Type B pancreatic cell (in vitro differentiated cells): ENCODE results near the gene CHKB. TPM values are rescaled to one million over a fixed set of nuclear protein-coding genes. Genes with fewer than 3 reads are reported as not detected.

Experiments used
- DNase-seq: peaks from one replicate; pipeline ENCODE4 v3.0.0; 2021; ENCODE audit warnings: mixed read lengths; ENCODE audit not compliant: unreplicated experiment; ENCODE audit errors: extremely low spot score
- H3K27ac Mint-ChIP-seq: 2 replicates; pipeline ENCODE4 v1.8.0; 2021; ENCODE audit warnings: mild to moderate bottlenecking, mixed read lengths
- H3K27me3 Mint-ChIP-seq: 2 replicates; pipeline ENCODE4 v1.8.0; 2021; ENCODE audit warnings: mixed read lengths
- H3K36me3 Mint-ChIP-seq: 2 replicates; pipeline ENCODE4 v1.8.0; 2021; ENCODE audit warnings: mixed read lengths
- H3K4me1 Mint-ChIP-seq: one replicate; pipeline ENCODE4 v1.8.0; 2021; ENCODE audit warnings: mixed read lengths; ENCODE audit not compliant: unreplicated experiment
- H3K4me3 Mint-ChIP-seq: 2 replicates; pipeline ENCODE4 v1.8.0; 2021; ENCODE audit warnings: mild to moderate bottlenecking, mixed read lengths
- H3K9me3 Mint-ChIP-seq: 2 replicates; pipeline ENCODE4 v1.8.0; 2021; ENCODE audit warnings: mixed read lengths
- total RNA-seq: library from RNA; stranded (reverse); gene quantifications from 2 replicates; pipeline ENCODE4 v1.2.1, GENCODE V29; 2021; ENCODE audit warnings: low replicate concordance
- TF ChIP-seq, protein P1 (sequence below): fragments of 200-600 bp; sonication (generic); conservative IDR thresholded peaks from 2 replicates; pipeline ENCODE4 v1.5.0; 2021; ENCODE audit warnings: antibody characterized with exemption, mild to moderate bottlenecking

Gene CHKB
- total RNA-seq, 1 donor from 2014 or later = 96.9 TPM

DNA sequence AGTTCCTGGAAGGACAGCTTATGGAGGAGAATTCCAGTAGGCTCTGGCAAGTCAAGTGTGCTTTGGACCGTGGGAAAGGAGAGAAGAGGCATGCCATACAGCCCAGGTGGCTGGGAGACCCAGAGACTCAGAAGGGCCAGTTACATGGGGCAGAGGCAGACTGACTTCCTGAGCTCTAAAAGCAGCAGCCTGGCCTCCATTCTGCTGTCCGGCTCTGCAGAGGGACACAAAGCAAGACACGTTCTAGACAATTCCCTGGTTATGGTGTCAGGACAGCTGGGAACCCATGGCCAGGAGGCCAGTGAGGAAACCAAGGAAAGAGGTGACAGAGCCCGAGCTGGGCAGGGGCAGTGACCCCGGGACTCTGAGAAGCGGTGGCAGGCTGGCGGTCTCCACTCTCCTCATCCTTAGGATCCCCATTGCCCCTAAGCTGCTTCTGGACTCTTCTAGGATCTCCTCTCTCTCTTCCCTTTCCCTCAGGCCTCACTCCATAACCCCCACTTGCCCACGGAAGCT, 7.2 kb downstream of the CHKB start:
- Mint-ChIP-seq H3K36me3 (peaks cover 3% of the 10 kb centered on the region), H3K4me1 (no peaks in the 10 kb centered on the region), H3K27ac (no peak overlapping the region), H3K4me3 (no peak overlapping the region), H3K9me3 (no peaks in the 10 kb centered on the region), H3K27me3 (no peaks in the 10 kb centered on the region)
- TF ChIP-seq, protein P1, sequence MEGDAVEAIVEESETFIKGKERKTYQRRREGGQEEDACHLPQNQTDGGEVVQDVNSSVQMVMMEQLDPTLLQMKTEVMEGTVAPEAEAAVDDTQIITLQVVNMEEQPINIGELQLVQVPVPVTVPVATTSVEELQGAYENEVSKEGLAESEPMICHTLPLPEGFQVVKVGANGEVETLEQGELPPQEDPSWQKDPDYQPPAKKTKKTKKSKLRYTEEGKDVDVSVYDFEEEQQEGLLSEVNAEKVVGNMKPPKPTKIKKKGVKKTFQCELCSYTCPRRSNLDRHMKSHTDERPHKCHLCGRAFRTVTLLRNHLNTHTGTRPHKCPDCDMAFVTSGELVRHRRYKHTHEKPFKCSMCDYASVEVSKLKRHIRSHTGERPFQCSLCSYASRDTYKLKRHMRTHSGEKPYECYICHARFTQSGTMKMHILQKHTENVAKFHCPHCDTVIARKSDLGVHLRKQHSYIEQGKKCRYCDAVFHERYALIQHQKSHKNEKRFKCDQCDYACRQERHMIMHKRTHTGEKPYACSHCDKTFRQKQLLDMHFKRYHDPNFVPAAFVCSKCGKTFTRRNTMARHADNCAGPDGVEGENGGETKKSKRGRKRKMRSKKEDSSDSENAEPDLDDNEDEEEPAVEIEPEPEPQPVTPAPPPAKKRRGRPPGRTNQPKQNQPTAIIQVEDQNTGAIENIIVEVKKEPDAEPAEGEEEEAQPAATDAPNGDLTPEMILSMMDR = no peak
- no peak for DNase-seq

DNA sequence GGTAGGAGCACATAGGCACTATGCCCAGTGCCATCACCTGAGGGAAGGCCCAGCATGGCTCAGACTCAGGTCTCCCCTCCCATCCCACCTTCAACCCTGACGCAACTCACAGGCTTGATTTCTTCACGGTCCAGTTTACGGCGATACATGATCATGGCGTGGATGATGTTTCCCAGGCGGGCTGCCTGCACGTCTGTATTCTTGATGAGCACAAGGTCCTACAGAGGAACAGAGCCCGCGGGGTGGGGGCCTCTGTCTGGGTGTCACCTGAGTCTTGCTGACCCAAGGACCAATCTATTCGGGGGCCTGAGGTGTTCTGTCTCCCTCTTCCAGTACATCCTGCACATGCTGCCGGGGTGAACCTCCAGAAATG, 8.3 kb downstream of the CHKB start:
- Mint-ChIP-seq H3K9me3 (no peaks in the 10 kb centered on the region), H3K4me1 (no peaks in the 10 kb centered on the region), H3K4me3 (no peak overlapping the region), H3K36me3 (peaks cover 2% of the 10 kb centered on the region), H3K27me3 (no peaks in the 10 kb centered on the region), H3K27ac (no peak overlapping the region)
- TF ChIP-seq, protein P1 = no peak
- no peak for DNase-seq

DNA sequence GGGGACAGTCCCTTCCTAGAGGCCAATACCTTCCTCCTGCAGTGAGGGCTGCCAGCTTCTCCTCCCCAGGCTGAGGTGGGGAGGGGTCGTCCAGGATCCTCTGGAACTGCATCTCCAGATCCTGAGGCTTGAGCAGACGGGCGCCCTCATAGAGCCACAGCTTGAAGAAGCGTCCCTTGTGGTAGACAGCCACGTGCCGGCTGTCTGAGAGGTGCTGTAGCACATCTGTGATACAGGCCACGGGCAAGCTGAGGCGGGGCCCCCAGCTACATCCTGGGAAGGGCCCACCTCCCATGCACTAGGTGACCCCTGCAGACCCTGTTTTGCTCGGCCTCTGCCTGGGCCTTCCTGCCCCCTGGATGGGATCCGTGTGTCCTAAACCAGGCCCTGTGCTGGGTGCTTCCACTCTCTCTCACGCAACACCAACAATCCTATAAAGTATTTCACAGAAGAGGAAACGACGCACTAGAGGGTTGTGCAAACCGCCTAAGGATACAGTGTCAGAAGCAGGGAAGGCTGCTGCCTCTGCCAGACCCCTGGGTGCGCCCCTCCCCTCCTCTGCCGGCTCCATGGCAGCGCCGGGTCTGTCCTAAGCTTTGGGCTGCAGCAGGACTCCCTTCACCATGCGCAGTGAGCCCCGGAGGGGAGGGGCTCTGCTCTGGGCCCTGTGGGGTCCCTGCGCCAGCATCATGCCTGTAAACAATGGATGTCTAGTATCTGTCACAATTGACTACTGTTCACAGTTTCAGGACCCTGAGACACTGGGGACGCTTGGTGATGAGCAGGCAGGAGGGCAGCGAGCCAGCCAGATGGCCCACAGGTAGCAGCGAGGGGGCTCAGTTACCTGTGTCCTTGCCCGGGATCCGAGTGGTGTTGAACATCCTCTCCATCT, 8.9 kb downstream of the CHKB start:
- Mint-ChIP-seq H3K36me3 (peaks cover 3% of the 10 kb centered on the region), H3K4me3 (no peak overlapping the region), H3K27ac (no peak overlapping the region), H3K4me1 (no peaks in the 10 kb centered on the region), H3K27me3 (no peaks in the 10 kb centered on the region), H3K9me3 (no peaks in the 10 kb centered on the region)
- TF ChIP-seq, protein P1 = no peak
- DNase-seq = no peak

DNA sequence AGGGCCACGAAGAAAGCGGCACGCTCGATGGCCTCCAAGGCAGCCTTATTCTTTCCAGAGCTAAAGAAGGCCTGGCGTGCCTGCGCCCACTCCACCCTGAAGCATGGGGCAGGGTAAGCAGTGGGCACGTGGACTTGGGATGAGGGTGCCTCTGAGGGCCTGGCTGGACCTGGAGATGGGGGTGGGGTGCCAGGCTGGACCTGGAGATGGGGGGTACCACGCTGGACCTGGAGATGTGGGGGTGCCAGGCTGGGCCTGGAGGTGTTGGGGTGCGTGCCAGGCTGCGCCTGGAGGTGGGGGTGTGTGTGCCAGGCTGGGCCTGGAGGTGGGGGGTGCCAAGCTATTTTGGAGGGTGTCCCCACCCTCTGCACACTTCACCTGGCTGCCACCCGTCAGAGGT, 9.7 kb downstream of the CHKB start:
- Mint-ChIP-seq H3K36me3 (peaks cover 3% of the 10 kb centered on the region), H3K9me3 (no peaks in the 10 kb centered on the region), H3K4me1 (no peaks in the 10 kb centered on the region), H3K27ac (no peak overlapping the region), H3K27me3 (no peaks in the 10 kb centered on the region), H3K4me3 (no peak overlapping the region)
- TF ChIP-seq, protein P1 = no peak
- DNase-seq = no peak

DNA sequence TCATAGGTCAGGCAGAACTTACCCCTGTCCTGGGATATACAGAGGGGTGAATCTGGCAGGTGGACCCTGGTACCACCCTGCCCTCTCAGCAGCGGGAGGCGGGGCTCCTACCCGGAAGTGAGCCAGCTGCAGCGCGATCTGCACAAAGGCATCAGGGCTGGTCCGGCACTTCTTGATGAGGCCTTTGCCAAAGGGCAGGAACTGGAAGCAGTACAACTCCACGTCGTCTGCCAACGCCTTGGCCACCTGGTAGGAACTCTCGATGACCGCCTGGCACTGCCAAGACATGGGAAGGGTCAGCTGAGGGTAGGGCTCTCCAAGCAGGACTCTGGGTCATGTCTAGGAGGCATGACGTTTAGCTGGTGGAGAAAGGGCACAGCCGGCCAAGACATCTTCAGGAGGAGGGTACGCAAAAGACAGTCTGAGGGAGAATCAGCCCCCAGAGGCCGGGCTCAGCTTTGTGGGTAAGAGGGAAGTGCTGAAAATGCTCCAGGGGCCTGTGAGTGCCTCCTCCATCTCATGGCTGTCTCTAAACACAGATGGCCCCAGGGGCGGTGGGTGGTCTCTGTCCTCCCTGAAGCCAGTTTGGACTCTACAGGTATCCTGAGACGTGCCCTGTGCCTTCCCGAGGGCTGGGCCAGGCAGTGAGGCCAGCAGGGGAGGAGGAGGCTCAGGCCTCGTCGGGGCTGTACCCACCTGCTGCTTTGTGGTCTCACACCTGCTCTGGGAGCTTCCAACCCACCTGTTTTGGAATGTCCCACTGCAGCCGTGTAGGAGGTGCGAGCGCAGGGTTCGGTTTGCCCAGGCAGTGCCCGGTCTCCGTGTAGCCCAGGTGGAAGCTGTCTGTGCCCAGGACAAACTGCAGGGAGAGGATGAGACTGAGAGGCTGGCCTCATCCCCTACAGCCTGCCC, 11.1 kb downstream of the CHKB start:
- no peaks in the 10 kb centered on the region for H3K4me1 Mint-ChIP-seq
- TF ChIP-seq, protein P1 = no peak
- H3K4me3 Mint-ChIP-seq = no peak overlapping the region
- no peak overlapping the region for H3K27ac Mint-ChIP-seq
- no peaks in the 10 kb centered on the region for H3K27me3 Mint-ChIP-seq
- H3K36me3 Mint-ChIP-seq = peaks cover 3% of the 10 kb centered on the region
- no peaks in the 10 kb centered on the region for H3K9me3 Mint-ChIP-seq
- no peak for DNase-seq
